ENCODE data around the gene TRIM26. TPM values are rescaled to one million over a fixed set of nuclear protein-coding genes. Genes with fewer than 3 reads are reported as not detected.
A peak's percentile ranks its signal among the peaks of the same experiment; 100 is the strongest.

Gene TRIM26
- total RNA-seq, 1 donor from 2014 or later: 48.1 TPM

DNA sequence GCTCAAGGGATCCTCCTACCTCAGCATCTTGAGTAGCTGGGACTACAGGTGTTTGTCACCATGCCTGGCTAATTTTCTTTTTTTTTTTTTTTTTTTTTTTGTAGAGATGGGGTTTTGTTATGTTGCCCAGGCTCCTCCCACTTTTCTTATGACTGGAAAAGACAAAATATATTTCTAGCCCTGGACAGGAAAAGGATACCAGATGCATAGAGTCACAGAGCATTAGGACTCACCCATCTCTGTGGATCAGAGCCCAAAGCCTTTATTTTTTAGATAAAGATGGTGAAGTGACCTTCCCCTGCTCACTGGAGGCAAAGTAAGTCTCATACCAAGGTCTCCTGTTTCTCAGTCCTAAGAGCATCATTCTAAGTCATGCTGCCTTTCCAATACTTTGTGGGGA is 55.6 kb downstream of the TRIM26 start:
- H3K4me3 ChIP-seq: no peak overlapping the region
- ATAC-seq: no peak
- DNase-seq: no peak
- no peak for TF ChIP-seq CTCF (IDR thresholded peaks at IDR 0.05)
- intact Hi-C loops (cut with DNase I): no loop called here
- no peaks in the 10 kb centered on the region for H3K27me3 ChIP-seq
- H3K27ac ChIP-seq: no peak overlapping the region
- no peaks in the 10 kb centered on the region for H3K36me3 ChIP-seq
- H3K9me3 ChIP-seq: no peaks in the 10 kb centered on the region
- peaks cover 4% of the 10 kb centered on the region for H3K4me1 ChIP-seq

- no peaks in the 10 kb centered on the region for H3K9me3 ChIP-seq
- DNase-seq (no peak), ATAC-seq (no peak)
- H3K4me1 ChIP-seq: peaks cover 4% of the 10 kb centered on the region
- no peak overlapping the region for H3K4me3 ChIP-seq
- intact Hi-C loops (cut with DNase I): no loop called here
- no peaks in the 10 kb centered on the region for H3K36me3 ChIP-seq
- no peak for TF ChIP-seq CTCF (IDR thresholded peaks at IDR 0.05)
- H3K27me3 ChIP-seq: no peaks in the 10 kb centered on the region
- H3K27ac ChIP-seq: no peak overlapping the region
These were observed 56.4 kb downstream of the TRIM26 start for GRCh38 chr6:30156774-30157173.

DNA sequence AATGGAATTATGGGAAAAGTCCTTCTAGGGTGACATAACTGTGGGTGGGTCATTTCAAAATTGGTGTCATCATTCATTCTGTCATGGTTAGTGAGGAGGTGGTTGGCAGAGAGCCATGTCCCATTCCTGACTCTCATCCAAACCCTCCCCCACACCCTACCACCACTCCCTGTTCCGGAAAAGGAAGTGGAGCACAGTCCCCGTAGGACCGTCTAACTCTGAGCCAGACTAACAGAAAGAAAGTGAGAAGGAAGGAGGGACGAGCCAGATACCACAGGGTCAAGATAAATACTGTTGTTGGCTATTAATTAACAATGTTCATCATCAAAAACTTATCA is 57.0 kb downstream of the TRIM26 start:
- intact Hi-C loops (cut with DNase I): no loop called here
- no peaks in the 10 kb centered on the region for H3K36me3 ChIP-seq
- no peak for DNase-seq
- H3K9me3 ChIP-seq: no peaks in the 10 kb centered on the region
- ATAC-seq: peak; percentile 87
- no peak overlapping the region for H3K27ac ChIP-seq
- no peak overlapping the region for H3K4me3 ChIP-seq
- peaks cover 4% of the 10 kb centered on the region for H3K4me1 ChIP-seq
- TF ChIP-seq CTCF (IDR thresholded peaks at IDR 0.05): no peak
- H3K27me3 ChIP-seq: no peaks in the 10 kb centered on the region

GRCh38 chr6:30155520-30156261 is 57.5 kb downstream of the TRIM26 start:
- intact Hi-C loops (cut with DNase I): no loop called here
- no peak for DNase-seq
- ATAC-seq: no peak

GRCh38 chr6:30154709-30155519 is 58.3 kb downstream of the TRIM26 start:
- no peak for TF ChIP-seq CTCF (IDR thresholded peaks at IDR 0.05)
- Histone ChIP-seq H3K9me3 (no peaks in the 10 kb centered on the region), H3K27me3 (no peaks in the 10 kb centered on the region), H3K27ac (no peak overlapping the region), H3K36me3 (no peaks in the 10 kb centered on the region), H3K4me3 (no peak overlapping the region), H3K4me1 (peaks cover 4% of the 10 kb centered on the region)
- intact Hi-C loops (cut with DNase I): no loop called here
- ATAC-seq: no peak
- no peak for DNase-seq

More at GRCh38 chr6:30155520-30156261, 57.5 kb downstream of the TRIM26 start:
- Histone ChIP-seq H3K4me3 (no peak overlapping the region), H3K36me3 (no peaks in the 10 kb centered on the region), H3K4me1 (peaks cover 4% of the 10 kb centered on the region), H3K9me3 (no peaks in the 10 kb centered on the region), H3K27ac (no peak overlapping the region), H3K27me3 (no peaks in the 10 kb centered on the region)
- no peak for TF ChIP-seq CTCF (IDR thresholded peaks at IDR 0.05)
